Umbilical cord (tissue), 2 donors: ENCODE measurements around the gene ANXA5. TPM values are rescaled to one million over a fixed set of nuclear protein-coding genes. Genes with fewer than 3 reads are reported as not detected.
"Not testable (repeated sequence)": the region's sequence is repeated elsewhere in the genome, so short reads cannot be mapped to it uniquely, and the experiment has no call there.

Experiments used
- DNase-seq: peaks from one replicate; pipeline ENCODE4 v3.0.0-alpha.2; 2015; ENCODE audit warnings: low spot score
- total RNA-seq: library from RNA; depleted of rRNA; stranded (reverse); fragments of >200 nt; gene quantifications from one replicate; pipeline ENCODE4 v1.2.3, GENCODE V29; 2014; ENCODE audit warnings: low replicate concordance; ENCODE audit not compliant: insufficient read depth

ANXA5 gene
- total RNA-seq, 1 donor from 2014 or later, result 490 TPM

GRCh38 chr4:121679267-121679666 is 17.5 kb downstream of the ANXA5 start:
- no peak for DNase-seq

GRCh38 chr4:121677524-121677923 is 19.3 kb downstream of the ANXA5 start:
- no peak for DNase-seq

GRCh38 chr4:121676345-121677075 is 20.3 kb downstream of the ANXA5 start:
- DNase-seq, result no peak

- no peak for DNase-seq
Measured at GRCh38 chr4:121675715-121676114, 21.1 kb downstream of the ANXA5 start.

- no peak for DNase-seq
Measured at GRCh38 chr4:121674696-121675095, 22.1 kb downstream of the ANXA5 start.

- no peak for DNase-seq
Measured at GRCh38 chr4:121674191-121674590, 22.6 kb downstream of the ANXA5 start.

GRCh38 chr4:121669163-121669550 is 27.6 kb downstream of the ANXA5 start:
- no peak for DNase-seq

- peak; percentile 42 for DNase-seq
Measured at GRCh38 chr4:121668368-121669162, 28.2 kb downstream of the ANXA5 start.

- DNase-seq, result no peak
Measured at GRCh38 chr4:121666091-121666679, 30.6 kb downstream of the ANXA5 start.

GRCh38 chr4:121665371-121665770 is 31.4 kb downstream of the ANXA5 start:
- DNase-seq, result no peak

- DNase-seq, result no peak
Measured at GRCh38 chr4:121662225-121662624, 34.6 kb downstream of the ANXA5 start.

- not testable (repeated sequence) for DNase-seq
Measured at GRCh38 chr4:121660175-121660933, 36.4 kb downstream of the ANXA5 start.

- no peak for DNase-seq
Measured at GRCh38 chr4:121658125-121658524, 38.7 kb downstream of the ANXA5 start.

GRCh38 chr4:121656269-121656641 is 40.5 kb downstream of the ANXA5 start:
- DNase-seq, result peak; percentile 20

GRCh38 chr4:121655320-121656268 is 41.2 kb downstream of the ANXA5 start:
- DNase-seq, result no peak

GRCh38 chr4:121654738-121655137 is 42.0 kb downstream of the ANXA5 start:
- no peak for DNase-seq

GRCh38 chr4:121653986-121654385 is 42.8 kb downstream of the ANXA5 start:
- no peak for DNase-seq

GRCh38 chr4:121653214-121653613 is 43.6 kb downstream of the ANXA5 start:
- no peak for DNase-seq

- no peak for DNase-seq
Measured at GRCh38 chr4:121651597-121651996, 45.2 kb downstream of the ANXA5 start.

GRCh38 chr4:121650741-121651140 is 46.0 kb downstream of the ANXA5 start:
- no peak for DNase-seq

GRCh38 chr4:121648516-121648915 is 48.3 kb downstream of the ANXA5 start:
- no peak for DNase-seq
